Sciatic nerve (tissue), 2 donors: ENCODE data around the gene FBLN5. TPM values are rescaled to one million over a fixed set of nuclear protein-coding genes. Genes with fewer than 3 reads are reported as not detected.
"Not testable (repeated sequence)": the region's sequence is repeated elsewhere in the genome, so short reads cannot be mapped to it uniquely, and the experiment has no call there.

Source experiments
- ATAC-seq: fragments of 200-7000 bp; cut with Tn5 transposase; one replicate; pipeline ENCODE4 v1.9.1; 2020; ENCODE audit warnings: mild to moderate bottlenecking, moderate library complexity
- DNase-seq: peaks from one replicate; pipeline ENCODE4 v3.0.0-alpha.2; 2020; ENCODE audit warnings: low spot score
- intact Hi-C: fragments of 100-400 bp; cut with DNase I; formaldehyde crosslinking; loops from one replicate; pipeline ENCODE4 v1.14.2; 2022
- total RNA-seq: library from RNA; stranded (reverse); fragmentation: NEBNext Ultra II Directional; extraction: Animal tissue kit (Norgen Biotek cat#: 25700); gene quantifications from one replicate; pipeline ENCODE4 v1.2.1, GENCODE V29; 2021
- donor health status: DM: no; HTN: no; CAD: no.
- donor health status: DM: no; HTN: no; CAD: no.

FBLN5 gene
- total RNA-seq, 1 donor from 2014 or later = 172 TPM

DNA sequence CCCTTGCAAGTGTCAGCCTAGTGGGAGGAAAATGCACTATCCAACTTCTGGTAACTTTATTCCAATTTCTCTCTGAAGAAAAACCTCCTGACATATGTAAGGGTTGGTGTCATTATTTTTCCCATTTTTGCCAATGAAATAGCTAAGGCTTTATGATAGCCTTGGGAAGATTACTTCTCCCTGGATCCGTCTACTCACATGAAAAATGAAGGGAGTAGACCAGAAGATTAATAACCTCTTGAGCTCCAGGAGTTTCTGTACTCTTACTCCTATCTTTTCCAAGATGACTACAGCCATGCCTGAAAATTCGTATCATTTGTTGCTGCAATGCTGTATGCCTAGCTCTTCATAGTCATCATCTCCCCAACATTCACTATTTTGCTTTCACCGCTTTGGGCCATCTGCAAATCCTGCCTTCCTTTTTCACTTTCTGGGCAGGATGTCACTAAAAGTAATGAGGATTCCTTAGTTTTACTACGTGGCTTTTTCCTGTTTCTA, 98.9 kb downstream of the FBLN5 start:
- no peak for DNase-seq
- intact Hi-C loops = no loop called here
- no peak for ATAC-seq

DNA sequence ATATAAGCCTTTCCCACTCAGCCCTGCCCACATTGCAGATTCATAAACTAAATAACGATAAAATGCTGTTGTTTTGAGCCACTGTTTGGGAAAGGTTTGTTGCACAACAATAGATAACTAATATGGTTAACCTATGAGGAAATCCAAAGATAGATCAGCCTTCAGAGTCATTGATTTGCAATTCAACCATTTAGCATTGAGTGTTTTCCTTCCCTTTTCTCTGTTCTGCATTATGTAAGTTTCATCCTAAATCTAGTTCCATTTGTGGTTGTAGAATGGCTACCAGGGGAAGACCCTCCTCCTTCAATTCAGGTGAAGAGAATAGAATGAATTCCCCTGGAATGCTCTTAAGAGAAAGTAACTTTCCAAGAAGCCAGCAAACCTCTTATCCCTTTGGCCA, 99.8 kb downstream of the FBLN5 start:
- DNase-seq (no peak), ATAC-seq (no peak)
- intact Hi-C loops = no loop called here

DNA sequence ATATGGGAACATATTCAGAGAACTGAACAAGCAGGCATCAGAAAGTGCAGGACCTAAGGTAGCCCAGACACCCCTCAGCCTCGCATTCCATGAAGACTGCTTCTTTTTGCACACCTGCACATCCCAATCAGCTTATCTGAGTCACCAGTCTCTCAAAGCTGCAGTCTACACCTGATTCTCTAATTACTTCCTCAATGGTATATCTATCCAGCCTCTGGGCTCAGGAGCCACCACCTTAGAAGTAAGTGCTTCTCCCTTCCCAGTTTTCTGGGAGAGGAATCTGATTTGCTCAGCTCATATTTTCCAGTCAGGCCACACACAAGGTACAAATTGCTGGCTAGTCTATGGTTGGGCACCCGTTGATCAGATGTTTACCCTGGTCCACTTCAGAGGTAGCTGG, 101.8 kb downstream of the FBLN5 start:
- DNase-seq = no peak
- no peak for ATAC-seq
- intact Hi-C loops = no loop called here

DNA sequence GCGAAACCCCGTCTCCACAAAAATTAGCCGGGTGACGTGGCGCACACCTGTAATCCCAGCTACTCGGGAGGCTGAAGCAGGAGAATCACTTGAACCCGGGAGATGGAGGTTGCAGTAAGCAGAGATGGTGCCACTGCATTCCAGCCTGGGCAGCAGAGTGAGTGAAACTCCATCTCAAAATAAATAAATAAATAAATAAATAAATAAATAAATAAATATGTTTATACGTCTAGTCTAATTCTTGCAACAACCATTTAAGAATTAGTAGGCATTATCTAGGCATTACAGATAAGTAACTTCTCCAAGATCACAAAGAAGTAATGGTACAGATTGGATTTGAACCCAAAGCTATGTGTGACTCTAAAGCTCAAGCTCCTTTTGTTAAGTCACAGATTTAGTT, 102.4 kb downstream of the FBLN5 start:
- intact Hi-C loops, ATAC-seq, DNase-seq: not testable (repeated sequence)

DNA sequence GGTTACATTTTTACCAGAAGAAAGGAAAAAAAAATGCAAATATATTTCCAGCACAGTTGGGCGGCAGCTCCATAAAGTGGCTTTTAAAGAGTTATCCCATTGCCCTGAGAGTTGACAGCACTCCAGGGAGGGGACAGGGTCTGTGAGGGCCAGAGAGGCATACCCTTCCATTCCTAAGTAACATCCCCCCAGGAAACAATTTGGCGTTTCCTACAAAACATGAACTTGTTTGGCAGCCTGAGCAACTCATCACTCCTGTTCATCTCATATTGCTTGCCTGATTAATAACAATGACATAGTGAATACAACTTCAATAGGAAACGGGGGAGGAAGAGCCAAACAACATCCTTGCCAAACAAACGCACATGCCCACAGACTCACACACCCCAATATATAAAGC, 103.5 kb downstream of the FBLN5 start:
- DNase-seq (no peak), ATAC-seq (no peak)
- intact Hi-C loops = no loop called here

DNA sequence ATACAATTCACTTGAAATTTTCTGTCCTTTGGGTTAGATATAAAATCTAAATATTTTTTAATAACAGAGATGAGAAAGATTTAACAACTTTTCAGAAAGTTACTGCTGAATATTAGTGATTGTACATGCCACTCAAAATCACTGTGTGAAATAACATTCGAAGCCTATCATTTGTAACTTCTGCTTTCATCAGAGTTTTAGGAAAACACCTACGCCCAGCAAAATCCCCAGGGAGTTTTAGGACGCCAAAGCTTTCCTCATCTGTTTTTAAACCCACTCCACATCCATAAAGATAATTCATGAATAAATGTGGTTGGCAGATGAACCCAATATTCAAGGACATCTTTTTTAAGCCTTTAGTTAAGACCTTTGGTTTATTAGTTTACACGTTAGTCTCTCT, 104.1 kb downstream of the FBLN5 start:
- ATAC-seq (no peak), DNase-seq (no peak)
- intact Hi-C loops = no loop called here

DNA sequence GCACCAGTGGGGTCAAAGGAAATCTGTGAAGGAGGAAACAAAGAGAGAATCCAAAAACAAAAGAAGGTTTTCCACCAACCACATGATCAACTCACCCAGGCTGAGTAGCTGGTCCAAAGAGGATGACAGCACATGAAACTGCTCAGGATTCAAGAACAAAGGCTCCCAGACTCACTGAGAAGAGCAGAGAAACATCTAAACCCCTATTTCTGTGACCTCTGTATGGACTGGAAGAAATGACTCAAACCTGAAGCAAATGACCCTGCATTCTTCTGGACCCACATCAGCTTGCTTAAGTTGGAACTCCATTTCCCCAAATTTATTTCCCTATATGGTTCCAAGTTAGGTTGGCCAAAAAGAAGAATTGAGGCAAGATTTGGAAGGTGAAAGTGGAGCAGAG, 106.4 kb downstream of the FBLN5 start:
- intact Hi-C loops = no loop called here
- ATAC-seq (no peak), DNase-seq (no peak)

DNA sequence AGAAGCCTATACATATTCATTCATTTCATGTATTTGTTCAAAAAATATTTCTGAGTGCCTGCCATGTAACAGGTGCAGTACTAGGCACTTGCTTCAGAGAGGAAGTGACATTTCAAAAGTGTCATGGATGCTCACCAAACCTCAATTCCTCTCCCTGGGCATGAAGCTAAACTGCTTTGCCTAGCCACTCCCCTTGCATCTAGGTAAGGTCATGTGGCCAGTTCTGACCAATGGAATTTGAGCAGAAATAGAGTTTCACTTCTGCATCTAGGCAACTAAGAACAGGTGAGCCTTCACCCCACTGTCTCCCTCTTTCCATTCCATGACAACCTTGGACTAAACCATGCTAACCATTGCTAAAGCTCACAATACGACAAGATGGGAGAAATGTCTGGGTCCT, 107.7 kb downstream of the FBLN5 start:
- intact Hi-C loops = no loop called here
- no peak for DNase-seq
- ATAC-seq = no peak

DNA sequence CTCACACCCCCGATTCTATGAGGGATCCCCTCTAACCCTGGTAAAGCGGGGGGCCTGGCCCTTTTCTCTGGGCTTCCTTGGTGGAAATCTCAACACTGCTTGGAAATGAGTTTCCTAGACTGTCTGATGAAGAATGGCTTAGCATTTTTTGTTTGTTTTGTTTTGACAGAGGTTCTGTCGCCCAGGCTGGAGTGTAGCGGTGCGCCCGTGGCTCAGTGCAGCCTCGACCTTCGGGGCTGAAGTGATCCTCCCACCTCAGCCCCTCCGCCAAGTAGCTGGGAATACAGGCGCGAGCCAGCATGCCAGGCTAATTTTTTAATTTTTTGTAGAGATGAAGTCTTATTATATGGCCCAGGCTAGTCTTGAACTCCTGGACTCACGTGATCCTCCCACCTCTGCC, 110.4 kb downstream of the FBLN5 start:
- ATAC-seq (no peak), DNase-seq (no peak)
- intact Hi-C loops = no loop called here

DNA sequence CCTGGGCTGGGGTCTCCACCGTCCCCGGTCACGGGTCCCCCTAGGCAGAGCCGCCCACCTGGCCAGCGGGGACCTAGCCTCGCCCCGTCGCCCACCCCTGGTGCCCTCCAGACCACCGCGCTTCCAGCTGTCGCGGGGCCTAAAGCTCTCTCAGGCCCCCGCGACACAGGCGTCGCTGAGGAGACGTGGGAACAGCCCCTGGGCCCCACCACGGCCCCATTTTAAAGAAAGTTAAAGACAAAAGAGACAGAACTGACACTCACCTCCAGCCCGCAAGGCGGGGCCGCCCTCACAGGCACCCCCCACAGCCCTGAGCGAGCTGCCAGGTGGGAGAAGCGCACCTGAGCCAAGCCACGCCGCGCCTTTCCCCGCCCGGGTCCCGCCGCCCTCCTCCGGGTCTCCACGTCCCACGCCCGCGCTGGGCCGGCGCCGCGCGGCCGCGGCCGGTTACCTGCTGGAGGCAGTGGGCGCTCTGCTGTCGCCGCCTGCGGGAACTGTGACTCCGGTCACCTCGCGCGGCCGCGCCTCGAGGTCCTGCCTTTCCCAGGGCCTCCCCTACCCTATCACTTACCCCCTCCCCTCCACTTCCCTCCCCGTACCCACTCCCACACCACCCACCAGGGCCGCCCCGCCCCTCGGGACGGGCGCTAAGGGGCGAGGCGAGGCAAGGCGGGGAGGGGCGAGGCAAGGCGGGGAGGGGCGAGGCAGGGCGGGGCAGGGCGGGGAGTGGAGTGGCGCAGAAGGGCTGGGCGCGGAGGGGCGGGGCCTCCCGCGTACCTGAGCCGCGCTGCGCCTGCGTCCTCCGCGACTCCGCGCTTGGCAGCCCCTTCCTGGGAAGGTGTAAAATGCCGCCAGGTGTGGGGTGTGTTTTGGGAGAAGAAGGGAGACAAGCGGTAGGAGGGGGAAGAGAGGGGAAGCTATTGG, 111.3 kb downstream of the FBLN5 start:
- intact Hi-C loops = no loop called here
- peak; percentile 60 for DNase-seq
- ATAC-seq = peak; percentile 87

DNA sequence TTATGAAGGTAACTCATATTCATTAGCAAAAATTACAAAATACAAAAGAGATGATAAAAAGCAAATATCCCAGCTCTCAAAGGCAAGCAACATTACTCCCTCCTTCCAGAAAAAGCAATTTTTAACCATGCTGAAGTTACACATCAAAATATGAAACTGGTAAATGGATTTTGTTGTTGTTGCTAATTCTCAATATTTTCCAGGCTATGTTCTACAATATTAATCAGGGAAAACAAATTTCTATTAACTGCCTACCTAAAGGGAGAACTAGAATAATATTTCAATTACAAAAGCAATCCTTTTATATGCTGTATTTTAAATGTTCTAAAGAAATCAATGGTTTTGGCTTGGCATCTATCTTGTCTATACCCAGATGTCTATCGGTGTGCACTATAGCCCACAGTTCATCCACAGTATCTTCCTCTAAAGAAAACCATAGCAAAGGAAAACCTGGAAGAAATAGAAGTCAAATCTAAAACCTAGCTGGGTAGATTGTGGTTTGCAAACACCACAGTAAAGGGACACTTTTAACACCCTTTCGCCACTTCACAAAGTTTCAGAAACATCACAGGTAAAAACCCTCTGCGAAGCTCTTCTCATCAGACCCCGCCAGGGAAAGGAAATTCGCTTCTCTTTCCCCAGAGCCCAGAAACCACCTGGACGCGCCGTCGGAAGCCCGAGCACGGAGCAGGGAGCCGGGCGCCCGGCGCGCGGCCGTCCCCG, 112.1 kb downstream of the FBLN5 start:
- DNase-seq (no peak), ATAC-seq (no peak)
- intact Hi-C loops = no loop called here

DNA sequence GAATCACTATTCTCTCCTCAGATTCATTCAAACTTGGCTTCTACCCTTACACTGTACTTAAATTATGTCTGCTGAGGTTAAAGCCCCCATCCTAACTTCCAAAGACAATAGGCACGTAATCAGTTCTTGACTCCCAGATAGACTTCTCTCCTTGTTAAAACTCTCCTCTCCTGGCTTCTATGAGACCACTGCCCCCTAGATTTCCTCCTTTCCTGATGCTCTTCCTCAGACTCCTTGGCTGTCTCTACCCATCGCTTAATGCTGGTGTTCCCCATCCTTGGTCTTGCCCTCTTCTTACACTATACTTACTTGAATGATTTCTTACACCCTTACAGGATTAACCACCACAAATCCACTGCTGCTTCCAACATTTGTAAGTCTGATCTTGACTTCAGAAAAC, 112.9 kb downstream of the FBLN5 start:
- DNase-seq = no peak
- intact Hi-C loops = no loop called here
- ATAC-seq = no peak

DNA sequence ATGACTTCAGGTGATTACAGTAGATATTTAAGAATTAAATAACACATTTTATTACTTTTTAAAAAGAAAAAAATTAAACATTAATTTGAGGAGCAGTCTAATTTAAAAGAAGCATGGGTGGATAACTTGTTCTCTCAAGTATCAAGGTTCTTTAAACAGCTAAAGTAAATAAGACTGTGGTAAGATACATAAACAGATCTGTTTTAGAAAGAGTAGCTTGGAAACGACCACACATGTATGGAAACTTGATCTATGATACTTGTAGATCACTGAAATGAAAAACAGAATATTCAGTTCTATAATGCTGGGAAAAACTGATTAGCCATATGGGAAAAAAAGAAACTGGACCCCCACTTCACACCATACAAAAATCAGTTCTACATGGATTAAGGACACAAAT, 116.2 kb downstream of the FBLN5 start:
- ATAC-seq = no peak
- intact Hi-C loops = no loop called here
- DNase-seq = no peak

DNA sequence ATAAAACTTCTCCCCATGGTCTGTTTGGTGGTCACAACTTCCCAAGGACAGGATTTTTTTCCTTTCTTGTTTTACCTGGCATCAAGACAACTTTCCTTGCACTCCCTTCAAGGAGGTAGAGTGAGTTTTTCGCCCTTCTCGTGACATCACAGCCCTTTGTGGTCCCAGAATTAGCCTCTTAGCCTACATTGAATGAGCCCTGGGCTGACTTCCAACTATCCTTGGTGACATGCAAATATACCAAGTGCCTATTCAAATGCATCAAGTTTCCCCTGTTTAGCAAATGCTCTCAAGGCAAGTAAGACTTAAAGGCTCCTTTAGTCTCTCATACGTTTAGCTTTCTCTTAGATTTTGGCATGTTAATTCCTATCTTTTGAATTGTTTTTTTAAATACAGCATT, 116.7 kb downstream of the FBLN5 start:
- ATAC-seq (no peak), DNase-seq (no peak)
- intact Hi-C loops = no loop called here

DNA sequence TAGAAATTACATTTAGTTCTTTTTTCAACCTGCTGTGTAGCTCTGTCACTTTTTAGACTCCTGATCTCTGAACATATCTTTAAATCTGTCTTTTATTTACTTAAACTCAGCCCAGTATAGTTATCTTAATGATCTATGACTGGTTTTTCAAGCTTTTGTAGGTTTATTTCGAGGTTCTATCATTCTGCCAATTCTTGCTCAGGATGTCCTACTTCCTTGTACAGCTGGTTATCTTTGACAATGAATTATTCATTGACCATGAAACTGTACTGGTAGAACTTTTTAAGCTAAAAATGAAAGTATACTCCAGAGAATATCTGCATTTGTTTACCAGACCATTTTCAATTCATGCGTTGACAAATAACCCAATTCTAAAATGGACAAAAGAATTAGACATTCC, 118.0 kb downstream of the FBLN5 start:
- intact Hi-C loops = no loop called here
- DNase-seq (no peak), ATAC-seq (no peak)

DNA sequence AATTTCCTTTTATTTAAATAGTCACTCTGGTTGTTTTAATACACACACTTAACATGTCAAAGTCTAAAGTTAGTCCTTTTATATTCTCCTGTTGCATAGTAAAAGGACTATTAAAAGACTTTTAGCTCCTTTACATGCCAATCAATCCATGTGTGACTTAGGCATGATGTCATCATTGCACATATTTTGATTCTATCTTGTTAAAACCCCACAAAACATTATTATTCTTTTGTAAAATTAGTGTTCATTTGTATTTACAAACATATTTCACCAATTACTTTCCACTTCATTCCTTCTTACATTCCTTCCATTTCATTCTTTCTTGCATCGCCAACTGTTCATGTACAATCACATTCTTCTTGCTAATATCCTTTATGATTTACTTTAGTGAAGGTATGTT, 119.7 kb downstream of the FBLN5 start:
- ATAC-seq (no peak), DNase-seq (no peak)
- intact Hi-C loops = no loop called here
